GM12872 (cell line): ENCODE data around the gene HIF1A.

Experiments used
- CTCF ChIP-seq: IDR thresholded peaks from 3 replicates; pipeline ENCODE4 v1.5.1; 2011; ENCODE audit warnings: low read depth, mild to moderate bottlenecking, low read length, moderate library complexity; ENCODE audit not compliant: insufficient read depth

HIF1A gene

GRCh38 chr14:61713724-61714437, 18.6 kb downstream of the HIF1A start:
- TF ChIP-seq CTCF = no peak

- no peak for TF ChIP-seq CTCF
Measured at GRCh38 chr14:61716956-61717355, 21.6 kb downstream of the HIF1A start.

GRCh38 chr14:61718039-61718438, 22.7 kb downstream of the HIF1A start:
- TF ChIP-seq CTCF = no peak

- TF ChIP-seq CTCF = no peak
Measured at GRCh38 chr14:61719344-61720293, 24.3 kb downstream of the HIF1A start.

DNA sequence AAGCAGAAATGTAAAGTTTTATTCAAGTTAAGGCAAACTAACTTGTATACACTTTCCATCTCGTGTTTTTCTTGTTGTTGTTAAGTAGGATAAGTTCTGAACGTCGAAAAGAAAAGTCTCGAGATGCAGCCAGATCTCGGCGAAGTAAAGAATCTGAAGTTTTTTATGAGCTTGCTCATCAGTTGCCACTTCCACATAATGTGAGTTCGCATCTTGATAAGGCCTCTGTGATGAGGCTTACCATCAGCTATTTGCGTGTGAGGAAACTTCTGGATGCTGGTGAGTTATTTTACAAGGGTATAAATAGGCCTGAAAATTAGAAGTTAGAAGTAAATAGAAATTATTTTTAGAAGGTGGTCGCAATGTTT, 25.0 kb downstream of the HIF1A start:
- TF ChIP-seq CTCF = no peak

DNA sequence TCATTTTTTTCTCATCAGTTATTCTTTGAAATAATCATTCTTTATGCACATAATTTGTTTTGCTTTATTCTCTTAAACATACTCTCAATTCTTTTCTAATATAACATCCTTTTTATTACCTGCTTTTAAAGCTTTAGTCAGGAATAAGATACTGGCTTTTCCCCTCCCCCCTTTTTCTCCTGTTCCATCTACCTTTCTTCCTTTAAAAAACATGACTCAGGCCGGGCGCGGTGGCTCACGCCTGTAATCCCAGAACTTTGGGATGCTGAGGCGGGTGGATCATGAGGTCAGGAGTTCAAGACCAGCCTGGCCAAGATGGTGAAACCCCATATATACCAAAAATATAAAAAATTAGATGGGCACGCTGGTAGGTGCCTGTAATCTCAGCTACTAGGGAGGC, 25.4 kb downstream of the HIF1A start:
- no peak for TF ChIP-seq CTCF

GRCh38 chr14:61724133-61724532, 28.8 kb downstream of the HIF1A start:
- no peak for TF ChIP-seq CTCF
